GM23338 (cell line): Measurements from ENCODE around the gene PCSK2. TPM values are rescaled to one million over a fixed set of nuclear protein-coding genes. Genes with fewer than 3 reads are reported as not detected.

Source experiments
- ATAC-seq: fragments of 200-7000 bp; cut with Tn5 transposase; 3 replicates; pipeline ENCODE4 v1.9.1; 2020
- DNase-seq: peaks from one replicate; pipeline ENCODE4 v3.0.0-alpha.2; 2015; ENCODE audit warnings: low spot score
- H2AFZ ChIP-seq: fragments of 200-600 bp; sonication (generic); 2 replicates; pipeline ENCODE4 v1.8.0; 2016; ENCODE audit warnings: antibody characterized with exemption, mild to moderate bottlenecking, moderate library complexity
- H3F3A ChIP-seq: fragments of 200-600 bp; sonication (generic); replicated peaks from 2 replicates; pipeline ENCODE4 v1.8.0; 2017; ENCODE audit warnings: antibody characterized with exemption, mixed run types, low read depth
- H3K27ac ChIP-seq: fragments of 200-600 bp; sonication (generic); 2 replicates; pipeline ENCODE4 v1.6.1; 2016; ENCODE audit warnings: low read depth
- H3K27me3 ChIP-seq: fragments of 200-600 bp; sonication (generic); 2 replicates; pipeline ENCODE4 v1.8.0; 2016; ENCODE audit warnings: mild to moderate bottlenecking, mixed run types, moderate library complexity; ENCODE audit not compliant: insufficient read depth
- H3K36me3 ChIP-seq: fragments of 200-600 bp; sonication (generic); 2 replicates; pipeline ENCODE4 v1.8.0; 2016; ENCODE audit warnings: mild to moderate bottlenecking; ENCODE audit not compliant: insufficient read depth
- H3K4me1 ChIP-seq: fragments of 200-600 bp; sonication (generic); 2 replicates; pipeline ENCODE4 v1.8.0; 2016; ENCODE audit warnings: mild to moderate bottlenecking, moderate library complexity; ENCODE audit not compliant: insufficient read depth
- H3K4me2 ChIP-seq: fragments of 200-600 bp; sonication (generic); 2 replicates; pipeline ENCODE4 v1.7.1; 2017; ENCODE audit warnings: mixed run types
- H3K4me3 ChIP-seq: fragments of 200-600 bp; sonication (generic); 2 replicates; pipeline ENCODE4 v1.6.1; 2016; ENCODE audit warnings: mixed run types
- H3K79me2 ChIP-seq: fragments of 200-600 bp; sonication (generic); replicated peaks from 2 replicates; pipeline ENCODE4 v1.8.0; 2017; ENCODE audit warnings: mild to moderate bottlenecking; ENCODE audit not compliant: insufficient read depth
- H3K9me2 ChIP-seq: fragments of 200-600 bp; sonication (generic); 2 replicates; pipeline ENCODE4 v1.8.0; 2017; ENCODE audit not compliant: insufficient read depth
- H4K20me1 ChIP-seq: fragments of 200-600 bp; sonication (generic); replicated peaks from 2 replicates; pipeline ENCODE4 v1.8.0; 2017; ENCODE audit warnings: mild to moderate bottlenecking; ENCODE audit not compliant: insufficient read depth
- H3K27ac Mint-ChIP-seq: 2 replicates; pipeline ENCODE4 v1.8.0; 2020; ENCODE audit warnings: inconsistent platforms, mild to moderate bottlenecking, moderate library complexity, mixed read lengths
- H3K27me3 Mint-ChIP-seq: 3 replicates; pipeline ENCODE4 v1.8.0; 2022; ENCODE audit warnings: low read depth, mild to moderate bottlenecking, moderate library complexity, mixed read lengths, inconsistent platforms; ENCODE audit not compliant: insufficient read depth, poor library complexity
- H3K36me3 Mint-ChIP-seq: 3 replicates; pipeline ENCODE4 v1.8.0; 2021; ENCODE audit warnings: low read depth, mild to moderate bottlenecking, inconsistent platforms, moderate library complexity, mixed read lengths
- H3K4me1 Mint-ChIP-seq: 3 replicates; pipeline ENCODE4 v1.8.0; 2020; ENCODE audit warnings: mild to moderate bottlenecking, inconsistent platforms, mixed read lengths
- H3K4me3 Mint-ChIP-seq: 3 replicates; pipeline ENCODE4 v1.8.0; 2021; ENCODE audit warnings: moderate library complexity, mild to moderate bottlenecking, inconsistent platforms, mixed read lengths
- H3K9me3 Mint-ChIP-seq: 3 replicates; pipeline ENCODE4 v1.8.0; 2020; ENCODE audit warnings: moderate library complexity, mild to moderate bottlenecking, inconsistent platforms, mixed read lengths
- CREB1 ChIP-seq: fragments of 250-450 bp; sonication (Bioruptor Pico); IDR thresholded peaks from 2 replicates; pipeline ENCODE4 v1.5.0; 2020; ENCODE audit warnings: low read depth, mild to moderate bottlenecking, moderate library complexity
- EZH2 ChIP-seq: fragments of 200-600 bp; sonication (generic); IDR thresholded peaks from one replicate; pipeline ENCODE4 v1.8.0; 2017; ENCODE audit warnings: antibody characterized with exemption, mild to moderate bottlenecking, low read depth; ENCODE audit not compliant: unreplicated experiment
- EZH2phosphoT487 ChIP-seq: fragments of 200-600 bp; sonication (generic); IDR thresholded peaks from one replicate; pipeline ENCODE4 v1.8.1; 2018; ENCODE audit warnings: antibody characterized with exemption; ENCODE audit not compliant: unreplicated experiment
- STAT1 ChIP-seq: IDR thresholded peaks from one replicate; pipeline ENCODE4 v1.6.1; 2016; ENCODE audit warnings: antibody characterized with exemption; ENCODE audit not compliant: unreplicated experiment
- ZNF114 ChIP-seq: fragments of 250-450 bp; sonication (Bioruptor Pico); IDR thresholded peaks from 2 replicates; pipeline ENCODE4 v1.5.0; 2020; ENCODE audit warnings: mild to moderate bottlenecking, moderate library complexity
- ZNF331 ChIP-seq: fragments of 250-450 bp; sonication (Bioruptor Pico); IDR thresholded peaks from 2 replicates; pipeline ENCODE4 v1.5.0; 2020; ENCODE audit warnings: low read depth, mild to moderate bottlenecking, moderate library complexity
- polyA plus RNA-seq: library from polyadenylated mRNA; unstranded; fragments of >200 nt; fragmentation: Nextera tagmentation; extraction: Ambion mirVana; gene quantifications from 2 replicates; pipeline ENCODE4 v1.2.1, GENCODE V29; 2016
- total RNA-seq: library from RNA; depleted of rRNA; stranded (reverse); fragments of >200 nt; shearing (Covaris generic); gene quantifications from 2 replicates; pipeline ENCODE4 v1.2.3, GENCODE V29; 2014
- TF ChIP-seq, protein P1 (sequence below): fragments of 250-450 bp; sonication (Bioruptor Pico); IDR thresholded peaks from 2 replicates; pipeline ENCODE4 v1.5.0; 2020; ENCODE audit warnings: mild to moderate bottlenecking, moderate library complexity
- TF ChIP-seq, protein P2 (sequence below): IDR thresholded peaks from one replicate; pipeline ENCODE4 v1.6.1; 2018; ENCODE audit warnings: antibody characterized with exemption; ENCODE audit not compliant: unreplicated experiment
- TF ChIP-seq, protein P3 (sequence below): IDR thresholded peaks from 2 replicates; pipeline ENCODE4 v1.6.1; 2016; ENCODE audit warnings: antibody characterized with exemption

PCSK2 gene
- total and polyA plus RNA-seq, 2 experiments from 2014 or later, result 0.37 to 1.1 TPM

DNA sequence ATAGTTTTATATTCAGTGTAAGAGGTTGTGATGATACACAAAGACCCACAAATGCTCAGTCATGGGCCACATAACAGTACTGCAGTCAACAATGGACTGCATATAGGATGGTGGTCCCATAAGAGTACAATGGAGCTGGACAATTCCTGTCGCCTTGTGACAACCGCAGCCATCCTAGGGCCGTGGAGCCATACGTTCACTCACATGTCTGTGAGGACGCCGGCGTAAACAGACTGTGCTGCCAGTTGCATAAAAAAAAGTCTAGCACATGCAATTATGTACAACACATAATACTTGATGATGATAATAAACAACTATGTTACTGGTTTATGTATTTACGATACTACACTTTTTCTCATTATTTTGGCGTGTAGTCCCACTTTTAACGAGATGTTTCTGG, 273.4 kb downstream of the PCSK2 start:
- Mint-ChIP-seq H3K4me3 (no peak overlapping the region), H3K4me1 (peaks cover 15% of the 10 kb centered on the region), H3K27me3 (peaks cover 13% of the 10 kb centered on the region), H3K36me3 (no peaks in the 10 kb centered on the region), H3K27ac (no peak overlapping the region), H3K9me3 (no peaks in the 10 kb centered on the region)
- Histone ChIP-seq H3K27ac (no peak overlapping the region), H3K27me3 (no peaks in the 10 kb centered on the region), H3K4me3 (no peak overlapping the region), H3K79me2 (no peaks in the 10 kb centered on the region), H3K4me2 (no peak overlapping the region), H4K20me1 (no peaks in the 10 kb centered on the region), H3K4me1 (no peaks in the 10 kb centered on the region), H2AFZ (no peak overlapping the region), H3F3A (no peaks in the 10 kb centered on the region), H3K36me3 (no peaks in the 10 kb centered on the region), H3K9me2 (no peaks in the 10 kb centered on the region)
- DNase-seq, result no peak
- no peak for ATAC-seq
- no peak for TF ChIP-seq EZH2
- no peak for TF ChIP-seq EZH2phosphoT487
- TF ChIP-seq CREB1 (CRISPR knock-in tag), result no peak
- TF ChIP-seq ZNF331 (CRISPR knock-in tag), result no peak
- TF ChIP-seq STAT1, result no peak
- TF ChIP-seq, protein P1, sequence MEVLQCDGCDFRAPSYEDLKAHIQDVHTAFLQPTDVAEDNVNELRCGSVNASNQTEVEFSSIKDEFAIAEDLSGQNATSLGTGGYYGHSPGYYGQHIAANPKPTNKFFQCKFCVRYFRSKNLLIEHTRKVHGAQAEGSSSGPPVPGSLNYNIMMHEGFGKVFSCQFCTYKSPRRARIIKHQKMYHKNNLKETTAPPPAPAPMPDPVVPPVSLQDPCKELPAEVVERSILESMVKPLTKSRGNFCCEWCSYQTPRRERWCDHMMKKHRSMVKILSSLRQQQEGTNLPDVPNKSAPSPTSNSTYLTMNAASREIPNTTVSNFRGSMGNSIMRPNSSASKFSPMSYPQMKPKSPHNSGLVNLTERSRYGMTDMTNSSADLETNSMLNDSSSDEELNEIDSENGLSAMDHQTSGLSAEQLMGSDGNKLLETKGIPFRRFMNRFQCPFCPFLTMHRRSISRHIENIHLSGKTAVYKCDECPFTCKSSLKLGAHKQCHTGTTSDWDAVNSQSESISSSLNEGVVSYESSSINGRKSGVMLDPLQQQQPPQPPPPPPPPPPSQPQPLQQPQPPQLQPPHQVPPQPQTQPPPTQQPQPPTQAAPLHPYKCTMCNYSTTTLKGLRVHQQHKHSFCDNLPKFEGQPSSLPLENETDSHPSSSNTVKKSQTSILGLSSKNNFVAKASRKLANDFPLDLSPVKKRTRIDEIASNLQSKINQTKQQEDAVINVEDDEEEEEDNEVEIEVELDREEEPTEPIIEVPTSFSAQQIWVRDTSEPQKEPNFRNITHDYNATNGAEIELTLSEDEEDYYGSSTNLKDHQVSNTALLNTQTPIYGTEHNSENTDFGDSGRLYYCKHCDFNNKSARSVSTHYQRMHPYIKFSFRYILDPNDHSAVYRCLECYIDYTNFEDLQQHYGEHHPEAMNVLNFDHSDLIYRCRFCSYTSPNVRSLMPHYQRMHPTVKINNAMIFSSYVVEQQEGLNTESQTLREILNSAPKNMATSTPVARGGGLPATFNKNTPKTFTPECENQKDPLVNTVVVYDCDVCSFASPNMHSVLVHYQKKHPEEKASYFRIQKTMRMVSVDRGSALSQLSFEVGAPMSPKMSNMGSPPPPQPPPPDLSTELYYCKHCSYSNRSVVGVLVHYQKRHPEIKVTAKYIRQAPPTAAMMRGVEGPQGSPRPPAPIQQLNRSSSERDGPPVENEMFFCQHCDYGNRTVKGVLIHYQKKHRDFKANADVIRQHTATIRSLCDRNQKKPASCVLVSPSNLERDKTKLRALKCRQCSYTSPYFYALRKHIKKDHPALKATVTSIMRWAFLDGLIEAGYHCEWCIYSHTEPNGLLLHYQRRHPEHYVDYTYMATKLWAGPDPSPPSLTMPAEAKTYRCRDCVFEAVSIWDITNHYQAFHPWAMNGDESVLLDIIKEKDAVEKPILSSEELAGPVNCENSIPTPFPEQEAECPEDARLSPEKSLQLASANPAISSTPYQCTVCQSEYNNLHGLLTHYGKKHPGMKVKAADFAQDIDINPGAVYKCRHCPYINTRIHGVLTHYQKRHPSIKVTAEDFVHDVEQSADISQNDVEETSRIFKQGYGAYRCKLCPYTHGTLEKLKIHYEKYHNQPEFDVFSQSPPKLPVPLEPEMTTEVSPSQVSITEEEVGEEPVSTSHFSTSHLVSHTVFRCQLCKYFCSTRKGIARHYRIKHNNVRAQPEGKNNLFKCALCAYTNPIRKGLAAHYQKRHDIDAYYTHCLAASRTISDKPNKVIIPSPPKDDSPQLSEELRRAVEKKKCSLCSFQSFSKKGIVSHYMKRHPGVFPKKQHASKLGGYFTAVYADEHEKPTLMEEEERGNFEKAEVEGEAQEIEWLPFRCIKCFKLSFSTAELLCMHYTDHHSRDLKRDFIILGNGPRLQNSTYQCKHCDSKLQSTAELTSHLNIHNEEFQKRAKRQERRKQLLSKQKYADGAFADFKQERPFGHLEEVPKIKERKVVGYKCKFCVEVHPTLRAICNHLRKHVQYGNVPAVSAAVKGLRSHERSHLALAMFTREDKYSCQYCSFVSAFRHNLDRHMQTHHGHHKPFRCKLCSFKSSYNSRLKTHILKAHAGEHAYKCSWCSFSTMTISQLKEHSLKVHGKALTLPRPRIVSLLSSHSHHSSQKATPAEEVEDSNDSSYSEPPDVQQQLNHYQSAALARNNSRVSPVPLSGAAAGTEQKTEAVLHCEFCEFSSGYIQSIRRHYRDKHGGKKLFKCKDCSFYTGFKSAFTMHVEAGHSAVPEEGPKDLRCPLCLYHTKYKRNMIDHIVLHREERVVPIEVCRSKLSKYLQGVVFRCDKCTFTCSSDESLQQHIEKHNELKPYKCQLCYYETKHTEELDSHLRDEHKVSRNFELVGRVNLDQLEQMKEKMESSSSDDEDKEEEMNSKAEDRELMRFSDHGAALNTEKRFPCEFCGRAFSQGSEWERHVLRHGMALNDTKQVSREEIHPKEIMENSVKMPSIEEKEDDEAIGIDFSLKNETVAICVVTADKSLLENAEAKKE, result no peak
- no peak for TF ChIP-seq ZNF114
- TF ChIP-seq, protein P2, sequence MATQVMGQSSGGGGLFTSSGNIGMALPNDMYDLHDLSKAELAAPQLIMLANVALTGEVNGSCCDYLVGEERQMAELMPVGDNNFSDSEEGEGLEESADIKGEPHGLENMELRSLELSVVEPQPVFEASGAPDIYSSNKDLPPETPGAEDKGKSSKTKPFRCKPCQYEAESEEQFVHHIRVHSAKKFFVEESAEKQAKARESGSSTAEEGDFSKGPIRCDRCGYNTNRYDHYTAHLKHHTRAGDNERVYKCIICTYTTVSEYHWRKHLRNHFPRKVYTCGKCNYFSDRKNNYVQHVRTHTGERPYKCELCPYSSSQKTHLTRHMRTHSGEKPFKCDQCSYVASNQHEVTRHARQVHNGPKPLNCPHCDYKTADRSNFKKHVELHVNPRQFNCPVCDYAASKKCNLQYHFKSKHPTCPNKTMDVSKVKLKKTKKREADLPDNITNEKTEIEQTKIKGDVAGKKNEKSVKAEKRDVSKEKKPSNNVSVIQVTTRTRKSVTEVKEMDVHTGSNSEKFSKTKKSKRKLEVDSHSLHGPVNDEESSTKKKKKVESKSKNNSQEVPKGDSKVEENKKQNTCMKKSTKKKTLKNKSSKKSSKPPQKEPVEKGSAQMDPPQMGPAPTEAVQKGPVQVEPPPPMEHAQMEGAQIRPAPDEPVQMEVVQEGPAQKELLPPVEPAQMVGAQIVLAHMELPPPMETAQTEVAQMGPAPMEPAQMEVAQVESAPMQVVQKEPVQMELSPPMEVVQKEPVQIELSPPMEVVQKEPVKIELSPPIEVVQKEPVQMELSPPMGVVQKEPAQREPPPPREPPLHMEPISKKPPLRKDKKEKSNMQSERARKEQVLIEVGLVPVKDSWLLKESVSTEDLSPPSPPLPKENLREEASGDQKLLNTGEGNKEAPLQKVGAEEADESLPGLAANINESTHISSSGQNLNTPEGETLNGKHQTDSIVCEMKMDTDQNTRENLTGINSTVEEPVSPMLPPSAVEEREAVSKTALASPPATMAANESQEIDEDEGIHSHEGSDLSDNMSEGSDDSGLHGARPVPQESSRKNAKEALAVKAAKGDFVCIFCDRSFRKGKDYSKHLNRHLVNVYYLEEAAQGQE, result no peak
- TF ChIP-seq, protein P3, sequence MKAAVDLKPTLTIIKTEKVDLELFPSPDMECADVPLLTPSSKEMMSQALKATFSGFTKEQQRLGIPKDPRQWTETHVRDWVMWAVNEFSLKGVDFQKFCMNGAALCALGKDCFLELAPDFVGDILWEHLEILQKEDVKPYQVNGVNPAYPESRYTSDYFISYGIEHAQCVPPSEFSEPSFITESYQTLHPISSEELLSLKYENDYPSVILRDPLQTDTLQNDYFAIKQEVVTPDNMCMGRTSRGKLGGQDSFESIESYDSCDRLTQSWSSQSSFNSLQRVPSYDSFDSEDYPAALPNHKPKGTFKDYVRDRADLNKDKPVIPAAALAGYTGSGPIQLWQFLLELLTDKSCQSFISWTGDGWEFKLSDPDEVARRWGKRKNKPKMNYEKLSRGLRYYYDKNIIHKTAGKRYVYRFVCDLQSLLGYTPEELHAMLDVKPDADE, result no peak
